Epithelial cell of prostate (primary cell): Measurements from ENCODE around the gene TRAF3.

Source experiments
- DNase-seq: peaks from one replicate; pipeline ENCODE4 v3.0.0-alpha.2; 2011; ENCODE audit warnings: low read depth, low spot score
- H3K27ac ChIP-seq: fragments of 450-650 bp; 2 replicates; pipeline ENCODE4 v1.5.1; 2017; ENCODE audit warnings: mild to moderate bottlenecking

Gene TRAF3

GRCh38 chr14:102928412-102929240 lies 151.4 kb downstream of the TRAF3 start:
- DNase-seq: no peak
- H3K27ac ChIP-seq: peak overlapping the region; percentile 51

GRCh38 chr14:102929241-102930137 lies 152.2 kb downstream of the TRAF3 start:
- H3K27ac ChIP-seq: no peak overlapping the region
- DNase-seq: no peak

GRCh38 chr14:102930138-102930752 lies 153.0 kb downstream of the TRAF3 start:
- no peak for DNase-seq
- H3K27ac ChIP-seq: no peak overlapping the region

- no peak overlapping the region for H3K27ac ChIP-seq
- DNase-seq: no peak
These were observed 153.7 kb downstream of the TRAF3 start for GRCh38 chr14:102930753-102931579.

- DNase-seq: no peak
- no peak overlapping the region for H3K27ac ChIP-seq
These were observed 154.5 kb downstream of the TRAF3 start for GRCh38 chr14:102931580-102932285.

- no peak overlapping the region for H3K27ac ChIP-seq
- no peak for DNase-seq
These were observed 155.4 kb downstream of the TRAF3 start for GRCh38 chr14:102932484-102933248.

GRCh38 chr14:102933618-102934231 lies 156.5 kb downstream of the TRAF3 start:
- H3K27ac ChIP-seq: no peak overlapping the region

GRCh38 chr14:102935756-102936155 lies 158.5 kb downstream of the TRAF3 start:
- H3K27ac ChIP-seq: no peak overlapping the region
- no peak for DNase-seq

More at GRCh38 chr14:102933618-102934231, 156.5 kb downstream of the TRAF3 start:
- no peak for DNase-seq

GRCh38 chr14:102937331-102938175 lies 160.3 kb downstream of the TRAF3 start:
- no peak overlapping the region for H3K27ac ChIP-seq
- no peak for DNase-seq

GRCh38 chr14:102938191-102938590 lies 160.9 kb downstream of the TRAF3 start:
- H3K27ac ChIP-seq: no peak overlapping the region
- DNase-seq: no peak

- no peak for DNase-seq
- no peak overlapping the region for H3K27ac ChIP-seq
These were observed 162.1 kb downstream of the TRAF3 start for GRCh38 chr14:102939329-102939728.

GRCh38 chr14:102939820-102940561 lies 162.7 kb downstream of the TRAF3 start:
- H3K27ac ChIP-seq: no peak overlapping the region
- DNase-seq: no peak

- no peak for DNase-seq
- no peak overlapping the region for H3K27ac ChIP-seq
These were observed 163.6 kb downstream of the TRAF3 start for GRCh38 chr14:102940729-102941362.

GRCh38 chr14:102941419-102942011 lies 164.3 kb downstream of the TRAF3 start:
- DNase-seq: no peak
- no peak overlapping the region for H3K27ac ChIP-seq

GRCh38 chr14:102942069-102942468 lies 164.8 kb downstream of the TRAF3 start:
- no peak overlapping the region for H3K27ac ChIP-seq
- DNase-seq: no peak

GRCh38 chr14:102943454-102943853 lies 166.2 kb downstream of the TRAF3 start:
- no peak for DNase-seq
- H3K27ac ChIP-seq: no peak overlapping the region
